SW480 (cell line): ENCODE results near the gene ELOVL6.
"Not testable (repeated sequence)": the region's sequence is repeated elsewhere in the genome, so short reads cannot be mapped to it uniquely, and the experiment has no call there.

ENCODE experiments used
- DNase-seq: peaks from one replicate; pipeline ENCODE4 v3.0.0-alpha.2; 2016; ENCODE audit warnings: low spot score

The ELOVL6 gene

GRCh38 chr4:110124711-110125110 is 73.7 kb downstream of the ELOVL6 start:
- DNase-seq = no peak

GRCh38 chr4:110122201-110122600 is 76.2 kb downstream of the ELOVL6 start:
- DNase-seq = no peak

- no peak for DNase-seq
Observed at GRCh38 chr4:110120506-110120905, 77.9 kb downstream of the ELOVL6 start.

GRCh38 chr4:110119880-110120279 is 78.5 kb downstream of the ELOVL6 start:
- no peak for DNase-seq

- no peak for DNase-seq
Observed at GRCh38 chr4:110119337-110119736, 79.1 kb downstream of the ELOVL6 start.

GRCh38 chr4:110112056-110112455 is 86.4 kb downstream of the ELOVL6 start:
- no peak for DNase-seq

GRCh38 chr4:110109455-110109854 is 89.0 kb downstream of the ELOVL6 start:
- DNase-seq = no peak

- no peak for DNase-seq
Observed at GRCh38 chr4:110108960-110109359, 89.5 kb downstream of the ELOVL6 start.

GRCh38 chr4:110108422-110108821 is 90.0 kb downstream of the ELOVL6 start:
- DNase-seq = no peak

- DNase-seq = no peak
Observed at GRCh38 chr4:110107866-110108265, 90.5 kb downstream of the ELOVL6 start.

- DNase-seq = peak; percentile 4
Observed at GRCh38 chr4:110106931-110107296, 91.5 kb downstream of the ELOVL6 start.

- no peak for DNase-seq
Observed at GRCh38 chr4:110104661-110105060, 93.8 kb downstream of the ELOVL6 start.

GRCh38 chr4:110099638-110100037 is 98.8 kb downstream of the ELOVL6 start:
- no peak for DNase-seq

GRCh38 chr4:110096405-110096804 is 102.0 kb downstream of the ELOVL6 start:
- DNase-seq = no peak

GRCh38 chr4:110092646-110093045 is 105.8 kb downstream of the ELOVL6 start:
- no peak for DNase-seq

GRCh38 chr4:110091434-110092140 is 106.8 kb downstream of the ELOVL6 start:
- DNase-seq = no peak

- peak; percentile 67 for DNase-seq
Observed at GRCh38 chr4:110088670-110089069, 109.7 kb downstream of the ELOVL6 start.

- DNase-seq = no peak
Observed at GRCh38 chr4:110087070-110087708, 111.2 kb downstream of the ELOVL6 start.

GRCh38 chr4:110085131-110085530 is 113.3 kb downstream of the ELOVL6 start:
- DNase-seq = no peak

GRCh38 chr4:110084154-110084553 is 114.3 kb downstream of the ELOVL6 start:
- DNase-seq = no peak

GRCh38 chr4:110078148-110078547 is 120.3 kb downstream of the ELOVL6 start:
- not testable (repeated sequence) for DNase-seq

- DNase-seq = not testable (repeated sequence)
Observed at GRCh38 chr4:110076828-110077227, 121.6 kb downstream of the ELOVL6 start.

- DNase-seq = no peak
Observed at GRCh38 chr4:110075891-110076290, 122.5 kb downstream of the ELOVL6 start.
